ENCODE data around the gene NDUFAF8.

GRCh38 chr17:81261582-81262336, 22.6 kb downstream of the NDUFAF8 start:
- TF ChIP-seq, protein P1, sequence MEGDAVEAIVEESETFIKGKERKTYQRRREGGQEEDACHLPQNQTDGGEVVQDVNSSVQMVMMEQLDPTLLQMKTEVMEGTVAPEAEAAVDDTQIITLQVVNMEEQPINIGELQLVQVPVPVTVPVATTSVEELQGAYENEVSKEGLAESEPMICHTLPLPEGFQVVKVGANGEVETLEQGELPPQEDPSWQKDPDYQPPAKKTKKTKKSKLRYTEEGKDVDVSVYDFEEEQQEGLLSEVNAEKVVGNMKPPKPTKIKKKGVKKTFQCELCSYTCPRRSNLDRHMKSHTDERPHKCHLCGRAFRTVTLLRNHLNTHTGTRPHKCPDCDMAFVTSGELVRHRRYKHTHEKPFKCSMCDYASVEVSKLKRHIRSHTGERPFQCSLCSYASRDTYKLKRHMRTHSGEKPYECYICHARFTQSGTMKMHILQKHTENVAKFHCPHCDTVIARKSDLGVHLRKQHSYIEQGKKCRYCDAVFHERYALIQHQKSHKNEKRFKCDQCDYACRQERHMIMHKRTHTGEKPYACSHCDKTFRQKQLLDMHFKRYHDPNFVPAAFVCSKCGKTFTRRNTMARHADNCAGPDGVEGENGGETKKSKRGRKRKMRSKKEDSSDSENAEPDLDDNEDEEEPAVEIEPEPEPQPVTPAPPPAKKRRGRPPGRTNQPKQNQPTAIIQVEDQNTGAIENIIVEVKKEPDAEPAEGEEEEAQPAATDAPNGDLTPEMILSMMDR (IDR thresholded peaks at IDR 0.05; ENCODE audit: low read depth, low read length, poor library complexity, severe bottlenecking) = no peak
- TF ChIP-seq EZH2phosphoT487 (IDR thresholded peaks at IDR 0.05; ENCODE audit: borderline replicate concordance, low read length) = no peak

Measured in DOHH2 (cell line).